Activated gamma-delta T cell treated with anti-CD3 and anti-CD28 coated beads, Interleukin-2, amount 50 U/mL, for 16 hours (primary cell): Measurements from ENCODE around the gene CAMK4.
"Not testable (repeated sequence)": the region's sequence is repeated elsewhere in the genome, so short reads cannot be mapped to it uniquely, and the experiment has no call there.

Experiments used
- DNase-seq: peaks from one replicate; pipeline ENCODE4 v3.0.0-alpha.2; 2020; ENCODE audit warnings: low read depth

CAMK4 gene

GRCh38 chr5:111383288-111383970, 159.2 kb downstream of the CAMK4 start:
- DNase-seq = no peak

GRCh38 chr5:111384220-111384619, 160.0 kb downstream of the CAMK4 start:
- DNase-seq = no peak

GRCh38 chr5:111385051-111385450, 160.9 kb downstream of the CAMK4 start:
- no peak for DNase-seq

- DNase-seq = no peak
Observed at GRCh38 chr5:111385970-111386831, 162.0 kb downstream of the CAMK4 start.

GRCh38 chr5:111386832-111387162, 162.6 kb downstream of the CAMK4 start:
- no peak for DNase-seq

- DNase-seq = no peak
Observed at GRCh38 chr5:111387361-111387760, 163.2 kb downstream of the CAMK4 start.

- DNase-seq = no peak
Observed at GRCh38 chr5:111389390-111390082, 165.4 kb downstream of the CAMK4 start.

GRCh38 chr5:111392181-111392580, 168.0 kb downstream of the CAMK4 start:
- DNase-seq = no peak

GRCh38 chr5:111394586-111394985, 170.4 kb downstream of the CAMK4 start:
- DNase-seq = no peak

- no peak for DNase-seq
Observed at GRCh38 chr5:111398013-111398412, 173.8 kb downstream of the CAMK4 start.

- DNase-seq = no peak
Observed at GRCh38 chr5:111399113-111399512, 174.9 kb downstream of the CAMK4 start.

- no peak for DNase-seq
Observed at GRCh38 chr5:111401906-111402305, 177.7 kb downstream of the CAMK4 start.

GRCh38 chr5:111404270-111404769, 180.1 kb downstream of the CAMK4 start:
- no peak for DNase-seq

GRCh38 chr5:111407562-111407961, 183.4 kb downstream of the CAMK4 start:
- no peak for DNase-seq

- no peak for DNase-seq
Observed at GRCh38 chr5:111408817-111409216, 184.6 kb downstream of the CAMK4 start.

GRCh38 chr5:111409266-111409665, 185.1 kb downstream of the CAMK4 start:
- DNase-seq = not testable (repeated sequence)

GRCh38 chr5:111410067-111410466, 185.9 kb downstream of the CAMK4 start:
- DNase-seq = not testable (repeated sequence)

- DNase-seq = no peak
Observed at GRCh38 chr5:111411301-111411700, 187.1 kb downstream of the CAMK4 start.

GRCh38 chr5:111412593-111412992, 188.4 kb downstream of the CAMK4 start:
- no peak for DNase-seq

GRCh38 chr5:111415053-111415452, 190.9 kb downstream of the CAMK4 start:
- no peak for DNase-seq

GRCh38 chr5:111422245-111422644, 198.1 kb downstream of the CAMK4 start:
- DNase-seq = no peak
